Muscle layer of colon (tissue), 2 donors: ENCODE results near the gene ABCC8.
"Not testable (repeated sequence)": the region's sequence is repeated elsewhere in the genome, so short reads cannot be mapped to it uniquely, and the experiment has no call there.

Experiments used
- H3K27ac ChIP-seq: one replicate; pipeline ENCODE4 v1.7.0; 2013; ENCODE audit warnings: low read depth, mild to moderate bottlenecking, low read length, moderate library complexity
- H3K27me3 ChIP-seq, 2 donors: one replicate each; pipeline ENCODE4 v1.7.0; 2013; ENCODE audit warnings: low read length in 2 of 2, mild to moderate bottlenecking in 2 of 2; ENCODE audit not compliant: insufficient read depth in 2 of 2, control insufficient read depth in 1 of 2
- H3K36me3 ChIP-seq: one replicate; pipeline ENCODE4 v1.7.0; 2013; ENCODE audit warnings: mild to moderate bottlenecking, low read length; ENCODE audit not compliant: insufficient read depth
- H3K4me1 ChIP-seq: one replicate; pipeline ENCODE4 v1.7.0; 2013; ENCODE audit warnings: mild to moderate bottlenecking, low read length; ENCODE audit not compliant: insufficient read depth
- H3K4me3 ChIP-seq, 2 donors: one replicate each; pipeline ENCODE4 v1.7.0; 2013; ENCODE audit warnings: low read length in 2 of 2, low read depth in 1 of 2, mild to moderate bottlenecking in 1 of 2, moderate library complexity in 1 of 2
- H3K9ac ChIP-seq: one replicate; pipeline ENCODE4 v1.7.0; 2013; ENCODE audit warnings: low read length
- H3K9me3 ChIP-seq: one replicate; pipeline ENCODE4 v1.7.0; 2013; ENCODE audit warnings: mild to moderate bottlenecking, low read length
- donor health status: abdominal sarcoma.
- donor health status: Adenocarcinoma of cecum.

Gene ABCC8

DNA sequence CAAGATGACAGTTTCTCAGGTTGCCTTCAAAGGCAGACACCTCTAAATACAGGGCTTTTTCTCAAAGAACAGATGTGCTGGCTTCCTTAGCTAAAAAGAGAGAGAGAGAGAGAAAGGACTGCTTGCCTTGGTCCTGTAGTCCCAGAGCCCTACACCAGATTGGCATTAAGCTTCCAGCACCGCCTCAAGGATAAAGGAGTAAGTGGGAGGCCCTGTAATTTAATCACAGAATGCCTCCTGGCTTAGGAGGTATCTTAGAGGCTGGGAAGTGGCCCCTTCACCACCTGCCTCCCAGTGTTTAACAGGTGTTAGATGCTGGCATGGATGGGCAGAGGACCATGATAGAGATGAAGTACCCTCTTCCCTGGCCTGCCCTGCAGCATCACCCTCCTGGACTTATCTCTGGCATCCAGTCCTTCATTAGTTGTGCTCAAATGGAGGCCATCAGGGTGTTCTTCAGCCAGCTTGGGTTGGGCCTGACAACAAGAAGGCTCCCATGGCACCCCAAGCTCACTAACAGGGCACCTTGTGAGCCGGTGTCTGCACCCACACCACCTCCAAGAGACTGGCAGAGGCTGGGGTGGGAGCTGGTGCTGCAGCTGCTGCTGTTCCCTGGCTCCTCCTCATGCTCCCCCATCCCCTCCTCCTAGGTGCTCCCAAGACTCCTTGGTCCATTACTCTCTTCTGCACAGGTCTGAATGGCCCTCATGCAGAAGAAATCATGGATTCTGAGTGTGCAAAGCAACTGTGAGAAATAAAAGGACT, 32.5 kb downstream of the ABCC8 start:
- no peak overlapping the region for H3K27ac ChIP-seq
- no peak overlapping the region for H3K9ac ChIP-seq

DNA sequence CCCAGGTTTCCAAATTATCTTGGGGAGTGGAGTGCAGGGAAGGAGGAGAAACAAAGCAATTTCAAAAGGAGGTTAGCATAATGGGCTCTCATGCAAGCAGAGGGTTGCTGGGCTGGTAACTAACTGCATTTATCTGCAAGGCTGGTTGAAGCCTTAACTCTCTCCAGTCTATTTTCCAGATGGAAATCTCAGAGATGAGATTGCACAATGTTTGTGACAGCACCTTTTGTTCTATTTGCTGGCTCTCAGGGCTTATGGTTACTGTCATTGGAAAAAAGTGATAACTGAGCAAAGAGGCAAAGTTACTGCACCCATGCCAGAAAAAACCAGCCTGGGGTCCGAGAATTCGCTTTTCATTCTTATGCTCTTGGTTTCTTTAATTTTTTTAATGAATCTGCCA, 33.2 kb downstream of the ABCC8 start:
- Histone ChIP-seq H3K27me3 (no peaks in the 10 kb centered on the region), H3K4me3 (no peak overlapping the region), H3K27ac (no peak overlapping the region), H3K9me3 (no peaks in the 10 kb centered on the region), H3K9ac (no peak overlapping the region), H3K4me1 (no peaks in the 10 kb centered on the region), H3K36me3 (no peaks in the 10 kb centered on the region)

More for the DNA sequence above, 32.5 kb downstream of the ABCC8 start:
- Histone ChIP-seq H3K36me3 (no peaks in the 10 kb centered on the region), H3K27me3 (no peaks in the 10 kb centered on the region), H3K4me1 (no peaks in the 10 kb centered on the region), H3K9me3 (no peaks in the 10 kb centered on the region), H3K4me3 (no peak overlapping the region)

DNA sequence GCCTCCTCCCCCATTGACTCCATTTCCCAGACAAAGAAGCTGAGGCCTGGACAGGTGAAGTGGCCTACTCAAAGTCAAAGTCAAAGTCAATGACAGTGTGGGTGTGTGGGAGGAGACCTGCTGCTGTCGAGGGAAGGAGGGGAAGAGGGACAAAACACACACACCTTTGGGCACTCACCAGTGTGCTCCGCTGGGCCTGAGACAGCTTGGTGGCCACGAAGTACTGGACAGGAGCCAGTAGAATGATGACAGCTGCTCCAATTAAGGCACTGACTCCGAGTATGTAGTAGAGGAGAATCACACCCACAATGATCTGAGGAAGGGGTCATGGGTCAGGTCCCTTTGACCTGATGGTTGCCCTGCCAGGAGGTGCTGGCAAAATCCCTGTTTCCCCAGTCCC, 33.6 kb downstream of the ABCC8 start:
- no peaks in the 10 kb centered on the region for H3K9me3 ChIP-seq
- H3K4me1 ChIP-seq, result no peaks in the 10 kb centered on the region
- no peaks in the 10 kb centered on the region for H3K27me3 ChIP-seq
- H3K36me3 ChIP-seq, result no peaks in the 10 kb centered on the region
- H3K27ac ChIP-seq, result no peak overlapping the region
- H3K4me3 ChIP-seq, result no peak overlapping the region
- no peak overlapping the region for H3K9ac ChIP-seq

DNA sequence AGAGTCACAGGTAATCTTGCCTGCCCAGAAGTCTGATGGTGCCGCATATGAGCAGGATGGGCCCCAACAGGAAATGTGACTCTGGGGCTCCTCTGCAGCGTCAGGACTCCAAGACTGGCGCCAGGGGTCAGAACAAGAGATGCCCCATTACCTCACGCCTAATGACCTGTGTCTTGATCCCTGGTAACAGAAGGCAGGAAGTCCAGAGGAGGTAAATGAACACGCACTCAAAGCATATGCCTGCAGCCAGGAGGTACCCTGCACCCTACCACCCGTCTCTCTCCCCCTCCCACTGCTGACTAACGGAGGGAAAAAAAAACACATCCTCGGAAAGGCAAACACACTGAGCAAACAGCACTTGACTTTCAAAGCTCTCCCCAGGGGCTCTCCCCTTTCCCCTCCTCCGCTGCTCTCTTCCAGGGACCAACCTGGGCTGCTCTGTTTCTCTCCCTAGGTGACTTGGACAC, 37.3 kb downstream of the ABCC8 start:
- Histone ChIP-seq H3K4me3 (no peak overlapping the region), H3K9me3 (no peaks in the 10 kb centered on the region), H3K9ac (no peak overlapping the region), H3K27ac (no peak overlapping the region), H3K27me3 (no peaks in the 10 kb centered on the region), H3K36me3 (no peaks in the 10 kb centered on the region), H3K4me1 (no peaks in the 10 kb centered on the region)

DNA sequence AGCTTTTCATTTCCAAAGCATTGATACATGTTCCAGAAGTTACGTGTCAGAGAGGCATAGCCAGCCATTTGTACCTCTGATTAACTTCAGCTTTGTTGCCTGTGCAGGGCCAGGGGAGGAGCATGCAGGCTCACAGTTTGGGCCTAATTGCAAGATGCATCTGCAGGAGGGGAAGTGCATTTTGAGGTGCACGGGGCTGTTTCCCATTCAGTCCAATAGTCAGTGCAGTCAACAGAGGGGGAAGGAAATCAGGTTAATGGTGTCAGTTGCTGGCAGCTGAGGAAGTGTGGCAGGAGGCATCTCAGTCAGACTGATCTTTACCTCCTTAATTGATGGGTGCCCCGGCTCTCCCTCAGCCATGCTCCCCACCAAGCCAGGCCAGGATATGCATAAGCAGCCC, 39.3 kb downstream of the ABCC8 start:
- Histone ChIP-seq H3K9me3 (no peaks in the 10 kb centered on the region), H3K27ac (no peak overlapping the region), H3K4me1 (no peaks in the 10 kb centered on the region), H3K9ac (no peak overlapping the region), H3K4me3 (no peak overlapping the region), H3K27me3 (peaks cover 0 to 3% of the 10 kb centered on the region in 2 donors), H3K36me3 (no peaks in the 10 kb centered on the region)

DNA sequence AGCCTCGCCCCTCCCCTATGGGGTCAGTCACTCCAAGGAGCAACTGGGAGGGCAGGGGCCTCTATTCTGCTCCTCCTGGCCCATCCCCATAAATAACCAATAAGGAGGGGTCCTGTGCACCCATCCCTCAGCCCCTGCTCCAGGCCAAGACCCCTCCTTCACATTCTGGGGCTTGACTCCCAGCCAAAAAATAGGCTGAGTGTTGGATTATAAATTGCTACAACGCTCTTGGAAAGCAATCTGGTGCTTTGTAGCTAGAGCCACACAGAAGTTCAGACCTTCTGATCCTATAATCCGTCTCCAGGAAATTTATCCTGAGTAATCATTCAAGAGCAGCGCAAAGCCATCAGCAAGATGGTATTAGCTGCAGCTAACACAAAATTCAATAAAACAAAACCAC, 42.5 kb downstream of the ABCC8 start:
- H3K4me3 ChIP-seq, result no peak overlapping the region
- H3K9me3 ChIP-seq, result no peaks in the 10 kb centered on the region
- no peaks in the 10 kb centered on the region for H3K4me1 ChIP-seq
- no peak overlapping the region for H3K27ac ChIP-seq
- no peak overlapping the region for H3K9ac ChIP-seq
- H3K27me3 ChIP-seq, result peaks cover 0 to 3% of the 10 kb centered on the region in 2 donors
- no peaks in the 10 kb centered on the region for H3K36me3 ChIP-seq

DNA sequence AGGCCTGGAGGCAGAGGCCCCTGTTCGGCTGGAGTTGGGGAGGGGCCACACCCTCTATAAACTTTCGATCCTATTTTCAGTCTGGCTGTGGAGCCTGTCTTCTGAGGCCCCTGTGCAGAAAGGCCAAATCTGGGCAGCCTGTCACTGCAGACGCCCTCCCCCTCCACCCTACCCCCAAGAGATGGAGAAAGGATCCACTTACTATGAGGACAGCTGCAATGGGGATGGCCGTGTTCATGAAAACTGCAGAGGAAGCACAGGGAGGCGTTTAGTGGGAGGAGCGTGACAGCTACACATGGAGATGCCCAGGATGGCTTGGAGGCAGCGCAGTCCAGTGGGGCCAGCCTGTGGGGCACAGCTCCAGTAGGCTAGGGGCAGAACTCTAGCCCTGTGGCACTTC, 44.6 kb downstream of the ABCC8 start:
- no peaks in the 10 kb centered on the region for H3K36me3 ChIP-seq

DNA sequence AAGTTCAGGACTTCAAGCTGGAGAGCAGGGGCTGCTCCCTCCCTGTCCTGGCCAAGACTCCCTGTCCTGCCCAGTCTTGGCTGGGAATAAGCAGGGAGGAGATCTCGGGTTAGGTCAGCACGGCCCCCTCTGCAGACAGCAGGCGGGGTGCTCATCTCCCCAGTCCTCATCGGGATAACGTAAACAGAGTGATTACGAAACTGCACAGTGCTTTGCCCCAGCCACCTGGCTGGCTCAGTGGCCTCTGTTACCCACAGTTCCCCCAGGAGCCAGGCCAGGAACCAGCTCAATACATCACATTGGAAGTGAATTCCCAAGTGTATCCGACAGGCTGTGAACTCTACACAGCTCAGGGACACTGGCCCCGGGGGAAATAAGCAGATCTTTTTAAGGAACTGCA, 45.5 kb downstream of the ABCC8 start:
- Histone ChIP-seq H3K36me3 (no peaks in the 10 kb centered on the region), H3K27ac (no peak overlapping the region), H3K27me3 (peaks cover 0 to 3% of the 10 kb centered on the region in 2 donors), H3K9me3 (no peaks in the 10 kb centered on the region), H3K9ac (no peak overlapping the region), H3K4me3 (no peak overlapping the region), H3K4me1 (no peaks in the 10 kb centered on the region)

More for the DNA sequence above, 44.6 kb downstream of the ABCC8 start:
- Histone ChIP-seq H3K9me3 (no peaks in the 10 kb centered on the region), H3K9ac (no peak overlapping the region), H3K4me1 (no peaks in the 10 kb centered on the region), H3K27ac (no peak overlapping the region), H3K27me3 (peaks cover 0 to 3% of the 10 kb centered on the region in 2 donors), H3K4me3 (no peak overlapping the region)

DNA sequence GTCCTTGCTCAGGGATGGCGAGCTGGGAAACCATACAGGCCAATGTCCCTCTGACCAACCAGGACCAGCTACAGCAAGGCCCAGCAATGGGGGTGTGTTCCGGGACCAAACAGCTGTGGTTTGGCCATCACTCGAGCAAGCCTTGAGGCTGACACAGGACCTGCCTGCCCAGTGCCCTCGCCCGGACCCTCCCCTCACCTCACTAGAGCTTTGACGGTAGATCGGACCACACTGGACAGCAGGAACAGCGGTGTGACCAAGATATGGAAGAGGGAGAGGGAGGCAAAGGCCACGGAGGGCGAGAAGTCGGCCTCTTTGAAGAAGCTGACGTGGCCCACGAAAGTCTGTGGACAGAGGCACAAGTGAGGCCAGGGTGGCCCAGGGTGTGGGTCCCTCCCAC, 46.0 kb downstream of the ABCC8 start:
- Histone ChIP-seq H3K4me3 (no peak overlapping the region), H3K36me3 (no peaks in the 10 kb centered on the region), H3K27ac (no peak overlapping the region), H3K9ac (no peak overlapping the region), H3K27me3 (peaks cover 0 to 3% of the 10 kb centered on the region in 2 donors), H3K9me3 (no peaks in the 10 kb centered on the region), H3K4me1 (no peaks in the 10 kb centered on the region)

DNA sequence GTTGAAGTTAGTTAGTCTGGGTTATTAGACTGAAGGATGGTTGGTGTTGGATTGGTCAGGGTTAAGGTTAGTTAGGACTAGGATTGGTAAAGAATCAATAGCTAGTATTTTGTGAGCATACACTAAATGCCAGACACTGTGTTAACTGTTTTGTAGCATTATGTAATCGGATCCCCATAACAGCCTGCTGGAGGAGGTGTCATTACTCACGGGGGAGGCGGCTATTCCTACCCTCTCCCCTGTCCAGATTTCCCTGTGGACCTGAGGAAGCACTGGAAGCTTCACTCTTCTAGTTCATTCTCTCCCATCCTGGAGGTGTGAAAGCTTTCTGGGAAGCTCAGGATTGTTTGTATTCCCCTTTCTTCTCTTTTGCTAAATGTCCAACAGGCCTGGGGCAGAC, 47.7 kb downstream of the ABCC8 start:
- H3K4me1 ChIP-seq, result no peaks in the 10 kb centered on the region
- no peak overlapping the region for H3K9ac ChIP-seq
- H3K9me3 ChIP-seq, result no peaks in the 10 kb centered on the region
- H3K4me3 ChIP-seq, result no peak overlapping the region
- H3K27ac ChIP-seq, result no peak overlapping the region
- peaks cover 0 to 1% of the 10 kb centered on the region in 2 donors for H3K27me3 ChIP-seq
- no peaks in the 10 kb centered on the region for H3K36me3 ChIP-seq

DNA sequence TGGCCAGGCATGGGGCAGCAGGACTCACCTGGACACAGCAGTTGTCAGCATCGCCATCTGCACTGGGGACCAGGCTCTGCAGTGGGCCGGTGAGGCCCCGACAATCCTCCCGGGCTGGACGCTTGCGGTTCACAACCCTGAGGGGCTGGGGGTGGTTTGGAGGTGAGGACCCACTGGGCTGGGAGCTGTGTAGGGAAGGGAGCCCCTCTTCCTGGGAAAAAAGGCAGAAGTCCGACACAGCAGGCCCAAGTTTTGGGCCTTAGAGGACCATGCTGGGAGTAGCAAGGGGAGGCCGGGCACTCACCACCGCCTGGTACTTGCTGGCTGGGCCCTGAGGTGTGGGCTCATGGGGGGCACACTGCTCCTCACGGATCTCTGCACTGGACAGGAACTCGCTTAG, 48.4 kb downstream of the ABCC8 start:
- no peaks in the 10 kb centered on the region for H3K4me1 ChIP-seq
- H3K4me3 ChIP-seq, result no peak overlapping the region
- H3K36me3 ChIP-seq, result no peaks in the 10 kb centered on the region
- H3K27ac ChIP-seq, result no peak overlapping the region
- H3K9me3 ChIP-seq, result no peaks in the 10 kb centered on the region
- H3K9ac ChIP-seq, result no peak overlapping the region
- no peaks in the 10 kb centered on the region for H3K27me3 ChIP-seq

DNA sequence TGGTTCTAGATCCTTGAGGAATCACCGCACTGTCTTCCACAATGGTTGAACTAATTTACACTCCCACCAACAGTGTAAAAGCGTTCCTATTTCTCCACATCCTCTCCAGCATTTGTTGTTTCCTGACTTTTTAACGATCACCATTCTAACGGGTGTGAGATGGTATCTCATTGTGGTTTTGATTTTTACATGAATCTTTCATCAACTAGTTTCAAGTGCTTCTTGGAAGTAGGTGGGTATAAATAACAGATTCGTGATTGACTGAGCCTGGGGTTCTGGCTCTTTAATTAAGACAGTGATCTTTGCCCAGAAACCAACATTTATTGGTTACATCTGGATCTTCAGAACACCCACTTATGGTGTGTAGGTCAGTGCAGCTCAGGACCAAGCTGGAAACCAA, 50.4 kb downstream of the ABCC8 start:
- H3K9ac ChIP-seq, H3K4me3 ChIP-seq, H3K27ac ChIP-seq, H3K9me3 ChIP-seq, H3K4me1 ChIP-seq, H3K36me3 ChIP-seq, H3K27me3 ChIP-seq: not testable (repeated sequence)
